OCI-LY3 (cell line): Measurements from ENCODE around the gene NGEF.

Source experiments
- H2AFZ ChIP-seq: fragments of 200-600, 300-600 bp; shearing (Covaris generic); 2 replicates; pipeline ENCODE4 v1.6.0; 2014; ENCODE audit warnings: antibody characterized with exemption, low read depth, low read length
- H3K27ac ChIP-seq: fragments of 200-600, 300-600 bp; sonication (generic); 2 replicates; pipeline ENCODE4 v1.5.1; 2014; ENCODE audit warnings: mild to moderate bottlenecking, low read length, moderate library complexity, mixed read lengths
- H3K27me3 ChIP-seq: fragments of 200-600, 300-600 bp; sonication (generic); 2 replicates; pipeline ENCODE4 v1.6.1; 2014; ENCODE audit warnings: low read depth, low read length, mixed read lengths
- H3K36me3 ChIP-seq: fragments of 200-600, 300-600 bp; sonication (generic); replicated peaks from 2 replicates; pipeline ENCODE3; 2014; ENCODE audit warnings: low read depth, low read length, mixed read lengths
- H3K4me1 ChIP-seq: fragments of 300-600, 200-600 bp; sonication (generic); 2 replicates; pipeline ENCODE4 v1.6.1; 2014; ENCODE audit warnings: low read length, mixed read lengths
- H3K4me2 ChIP-seq: fragments of 200-600, 300-600 bp; sonication (generic); 2 replicates; pipeline ENCODE4 v1.6.1; 2014; ENCODE audit warnings: low read length, mixed read lengths
- H3K4me3 ChIP-seq: fragments of 300-600, 200-600 bp; sonication (generic); 2 replicates; pipeline ENCODE4 v1.5.1; 2014; ENCODE audit warnings: antibody characterized with exemption, mild to moderate bottlenecking, low read length, moderate library complexity
- H3K79me2 ChIP-seq: fragments of 300-600, 200-600 bp; shearing (Covaris generic); 2 replicates; pipeline ENCODE4 v1.6.1; 2014; ENCODE audit warnings: mild to moderate bottlenecking, low read length, mixed read lengths
- H3K9ac ChIP-seq: fragments of 300-600, 200-600 bp; shearing (Covaris generic); 2 replicates; pipeline ENCODE4 v1.6.0; 2014; ENCODE audit warnings: mild to moderate bottlenecking, low read length, moderate library complexity
- H3K9me3 ChIP-seq: fragments of 200-600, 300-600 bp; shearing (Covaris generic); 2 replicates; pipeline ENCODE4 v1.6.1; 2014; ENCODE audit warnings: low read length, mixed read lengths; ENCODE audit not compliant: insufficient read depth
- H4K20me1 ChIP-seq: fragments of 200-600, 300-600 bp; sonication (generic); 2 replicates; pipeline ENCODE4 v1.6.1; 2016; ENCODE audit warnings: low read length, mixed read lengths; ENCODE audit not compliant: insufficient read depth
- EZH2phosphoT487 ChIP-seq: fragments of 200-600 bp; shearing (Covaris generic); IDR thresholded peaks from 2 replicates; pipeline ENCODE4 v1.6.1; 2018; ENCODE audit warnings: antibody characterized with exemption, mixed run types, low read depth
- TF ChIP-seq, protein P1 (sequence below): fragments of 200-600, 300-600 bp; sonication (generic); IDR thresholded peaks from 2 replicates; pipeline ENCODE4 v1.5.1; 2014; ENCODE audit warnings: antibody characterized with exemption, low read length, low read depth

The NGEF gene

DNA sequence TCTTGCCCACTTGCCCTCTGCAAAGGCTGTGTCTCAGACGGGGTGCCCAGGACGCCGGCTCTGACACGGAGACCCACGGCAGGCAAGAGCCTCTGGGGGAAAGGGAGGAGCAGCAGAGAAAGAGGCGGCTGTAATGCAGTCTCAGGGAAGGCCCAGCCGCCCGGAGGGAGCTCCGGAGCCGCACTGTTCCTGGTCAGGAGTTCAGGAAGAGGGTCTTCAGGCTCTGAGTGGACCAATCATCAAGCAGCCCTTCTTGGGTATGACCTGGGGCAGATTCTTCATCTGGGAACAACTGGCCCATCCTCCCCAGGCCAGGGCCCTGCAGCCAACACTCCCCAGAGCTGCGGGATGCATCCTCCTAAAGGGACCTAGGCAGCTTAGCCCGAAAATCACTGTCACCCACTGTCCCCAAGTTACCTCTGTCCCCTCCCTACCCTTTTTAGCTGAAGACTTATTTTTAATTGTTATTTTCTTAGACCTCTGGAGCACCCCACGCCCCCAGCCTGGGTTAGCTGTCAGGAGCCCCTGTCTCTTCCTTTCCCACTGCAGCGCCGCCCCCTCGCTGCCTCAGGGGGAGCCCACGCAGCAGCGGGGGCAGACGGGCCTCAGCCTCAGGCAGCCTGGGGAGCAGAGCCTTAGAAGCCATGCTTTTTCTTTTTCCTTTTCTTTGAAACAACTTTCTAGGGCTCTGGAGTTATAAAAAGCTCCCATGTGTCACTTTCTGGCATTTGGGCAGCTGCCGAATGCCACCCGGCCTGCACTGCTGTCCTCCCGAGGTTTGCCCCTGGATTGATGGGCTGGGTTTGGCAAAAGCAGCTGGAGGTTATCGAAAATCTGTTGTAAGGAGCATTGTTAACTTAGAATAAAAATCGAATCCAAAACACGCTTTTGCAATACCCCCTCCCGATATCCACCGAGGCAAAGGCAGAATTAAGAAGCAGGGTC lies 18.8 kb upstream of the NGEF start:
- TF ChIP-seq EZH2phosphoT487 = no peak
- TF ChIP-seq, protein P1, sequence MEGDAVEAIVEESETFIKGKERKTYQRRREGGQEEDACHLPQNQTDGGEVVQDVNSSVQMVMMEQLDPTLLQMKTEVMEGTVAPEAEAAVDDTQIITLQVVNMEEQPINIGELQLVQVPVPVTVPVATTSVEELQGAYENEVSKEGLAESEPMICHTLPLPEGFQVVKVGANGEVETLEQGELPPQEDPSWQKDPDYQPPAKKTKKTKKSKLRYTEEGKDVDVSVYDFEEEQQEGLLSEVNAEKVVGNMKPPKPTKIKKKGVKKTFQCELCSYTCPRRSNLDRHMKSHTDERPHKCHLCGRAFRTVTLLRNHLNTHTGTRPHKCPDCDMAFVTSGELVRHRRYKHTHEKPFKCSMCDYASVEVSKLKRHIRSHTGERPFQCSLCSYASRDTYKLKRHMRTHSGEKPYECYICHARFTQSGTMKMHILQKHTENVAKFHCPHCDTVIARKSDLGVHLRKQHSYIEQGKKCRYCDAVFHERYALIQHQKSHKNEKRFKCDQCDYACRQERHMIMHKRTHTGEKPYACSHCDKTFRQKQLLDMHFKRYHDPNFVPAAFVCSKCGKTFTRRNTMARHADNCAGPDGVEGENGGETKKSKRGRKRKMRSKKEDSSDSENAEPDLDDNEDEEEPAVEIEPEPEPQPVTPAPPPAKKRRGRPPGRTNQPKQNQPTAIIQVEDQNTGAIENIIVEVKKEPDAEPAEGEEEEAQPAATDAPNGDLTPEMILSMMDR = no peak
- no peaks in the 10 kb centered on the region for H3K79me2 ChIP-seq
- no peaks in the 10 kb centered on the region for H3K27me3 ChIP-seq
- H2AFZ ChIP-seq = no peak overlapping the region
- no peaks in the 10 kb centered on the region for H3K36me3 ChIP-seq
- H3K27ac ChIP-seq = no peak overlapping the region
- H3K4me2 ChIP-seq = no peak overlapping the region
- no peak overlapping the region for H3K9ac ChIP-seq
- H3K4me1 ChIP-seq = no peaks in the 10 kb centered on the region
- no peak overlapping the region for H3K4me3 ChIP-seq
- no peaks in the 10 kb centered on the region for H4K20me1 ChIP-seq
- H3K9me3 ChIP-seq = no peaks in the 10 kb centered on the region

DNA sequence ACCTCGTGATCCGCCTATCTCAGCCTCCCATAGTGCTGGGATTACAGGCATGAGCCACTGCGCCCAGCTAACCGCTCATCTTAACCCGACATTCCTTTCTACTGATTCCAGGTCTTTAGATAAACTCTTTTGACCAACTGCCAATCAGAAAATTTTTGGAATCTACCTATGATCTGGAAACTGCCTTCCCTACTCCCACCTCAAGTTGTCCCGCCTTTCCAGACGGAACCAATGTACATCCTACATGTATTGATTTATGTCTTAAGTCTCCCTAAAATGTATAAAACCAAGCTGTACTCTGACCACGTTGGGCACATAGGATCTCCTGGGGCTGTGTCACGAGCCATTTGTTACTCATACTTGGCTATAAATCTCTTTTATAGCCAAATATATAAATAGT lies 16.3 kb upstream of the NGEF start:
- Histone ChIP-seq H3K79me2 (no peaks in the 10 kb centered on the region), H3K4me1 (no peaks in the 10 kb centered on the region), H3K9me3 (no peaks in the 10 kb centered on the region), H4K20me1 (no peaks in the 10 kb centered on the region), H3K36me3 (no peaks in the 10 kb centered on the region), H3K9ac (no peak overlapping the region), H2AFZ (no peak overlapping the region), H3K27me3 (no peaks in the 10 kb centered on the region), H3K4me2 (no peak overlapping the region), H3K27ac (no peak overlapping the region), H3K4me3 (no peak overlapping the region)
- TF ChIP-seq, protein P1 = no peak
- TF ChIP-seq EZH2phosphoT487 = no peak

DNA sequence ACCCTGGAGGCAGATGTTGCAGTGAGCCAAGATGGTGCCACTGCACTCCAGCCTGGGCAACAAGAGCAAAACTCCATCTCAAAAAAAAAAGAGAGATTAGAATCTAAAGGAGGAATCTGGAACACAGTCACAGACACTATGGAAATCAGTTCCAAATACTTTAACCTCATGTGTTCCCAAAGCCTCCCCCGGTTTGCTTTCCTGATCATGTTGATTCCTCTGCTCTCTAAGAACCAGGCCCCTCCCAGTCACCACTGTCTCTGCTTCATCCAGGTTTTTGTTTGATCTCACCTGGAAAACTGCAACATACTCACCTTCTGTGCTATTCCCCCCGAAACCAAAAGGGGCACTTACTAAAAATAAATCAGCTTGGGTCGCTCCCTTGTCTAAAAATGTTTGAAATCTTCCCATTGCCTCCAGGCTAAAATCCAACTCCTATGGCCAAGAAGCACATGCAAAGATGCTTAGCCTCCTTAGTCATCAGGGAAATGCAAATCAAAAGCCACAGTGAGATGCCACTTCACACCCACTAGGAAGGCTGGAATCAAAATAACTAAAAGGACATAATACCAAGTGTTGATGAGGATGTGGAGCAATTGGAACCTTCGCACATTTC lies 13.2 kb upstream of the NGEF start:
- no peak overlapping the region for H3K4me2 ChIP-seq

DNA sequence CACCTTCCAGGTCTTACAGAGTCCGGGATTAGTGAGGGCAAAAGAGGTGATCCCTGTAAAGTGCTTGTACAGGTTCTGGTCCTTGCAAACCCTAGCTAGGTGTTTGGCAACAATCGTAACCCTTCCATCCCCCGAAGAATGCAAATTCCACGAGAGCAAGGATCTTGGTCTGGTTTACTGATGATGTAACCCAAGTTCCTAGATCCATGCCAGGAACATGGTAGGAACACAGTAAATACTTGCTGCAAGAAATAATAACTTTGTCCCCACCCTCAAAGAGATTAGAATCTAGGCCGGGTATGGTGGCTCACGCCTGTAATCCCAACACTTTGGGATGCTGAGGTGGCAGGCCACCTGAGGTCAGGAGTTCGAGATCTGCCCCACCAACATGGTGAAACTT lies 12.7 kb upstream of the NGEF start:
- Histone ChIP-seq H2AFZ (no peak overlapping the region), H3K4me1 (no peaks in the 10 kb centered on the region), H3K9me3 (no peaks in the 10 kb centered on the region), H3K79me2 (no peaks in the 10 kb centered on the region), H3K4me2 (no peak overlapping the region), H3K27ac (no peak overlapping the region), H3K4me3 (no peak overlapping the region), H4K20me1 (no peaks in the 10 kb centered on the region), H3K9ac (no peak overlapping the region), H3K36me3 (no peaks in the 10 kb centered on the region), H3K27me3 (no peaks in the 10 kb centered on the region)
- no peak for TF ChIP-seq EZH2phosphoT487
- TF ChIP-seq, protein P1 = no peak

More for the DNA sequence above, 13.2 kb upstream of the NGEF start:
- H3K9me3 ChIP-seq = no peaks in the 10 kb centered on the region
- no peak overlapping the region for H3K27ac ChIP-seq
- H4K20me1 ChIP-seq = no peaks in the 10 kb centered on the region
- H3K36me3 ChIP-seq = no peaks in the 10 kb centered on the region
- TF ChIP-seq EZH2phosphoT487 = no peak
- TF ChIP-seq, protein P1 = no peak
- H3K79me2 ChIP-seq = no peaks in the 10 kb centered on the region
- no peak overlapping the region for H2AFZ ChIP-seq
- H3K4me3 ChIP-seq = no peak overlapping the region
- no peak overlapping the region for H3K9ac ChIP-seq
- no peaks in the 10 kb centered on the region for H3K27me3 ChIP-seq
- H3K4me1 ChIP-seq = no peaks in the 10 kb centered on the region
